ELR (cell line): Measurements from ENCODE around the gene MTA3.
A peak's percentile ranks its signal among the peaks of the same experiment; 100 is the strongest.
"Not testable (repeated sequence)": the region's sequence is repeated elsewhere in the genome, so short reads cannot be mapped to it uniquely, and the experiment has no call there.

Experiments used
- DNase-seq: peaks from one replicate; pipeline ENCODE4 v3.0.0-alpha.2; 2015; ENCODE audit warnings: low read depth

MTA3 gene

GRCh38 chr2:42613281-42614064 is 45.0 kb downstream of the MTA3 start:
- DNase-seq, result no peak

GRCh38 chr2:42614838-42615237 is 46.4 kb downstream of the MTA3 start:
- DNase-seq, result peak; percentile 11

- DNase-seq, result peak; percentile 30
Measured at GRCh38 chr2:42618116-42618515, 49.7 kb downstream of the MTA3 start.

- peak; percentile 84 for DNase-seq
Measured at GRCh38 chr2:42618972-42619371, 50.5 kb downstream of the MTA3 start.

GRCh38 chr2:42621626-42622025 is 53.2 kb downstream of the MTA3 start:
- not testable (repeated sequence) for DNase-seq

- DNase-seq, result no peak
Measured at GRCh38 chr2:42622943-42623676, 54.7 kb downstream of the MTA3 start.

GRCh38 chr2:42624047-42624446 is 55.6 kb downstream of the MTA3 start:
- no peak for DNase-seq

- DNase-seq, result not testable (repeated sequence)
Measured at GRCh38 chr2:42628024-42628423, 59.6 kb downstream of the MTA3 start.

GRCh38 chr2:42636934-42637333 is 68.5 kb downstream of the MTA3 start:
- no peak for DNase-seq

- no peak for DNase-seq
Measured at GRCh38 chr2:42638080-42638784, 69.8 kb downstream of the MTA3 start.

- DNase-seq, result no peak
Measured at GRCh38 chr2:42639340-42640077, 71.1 kb downstream of the MTA3 start.

- no peak for DNase-seq
Measured at GRCh38 chr2:42640261-42640660, 71.8 kb downstream of the MTA3 start.

GRCh38 chr2:42642371-42642770 is 73.9 kb downstream of the MTA3 start:
- peak; percentile 19 for DNase-seq

- no peak for DNase-seq
Measured at GRCh38 chr2:42645551-42645950, 77.1 kb downstream of the MTA3 start.

GRCh38 chr2:42648796-42649195 is 80.4 kb downstream of the MTA3 start:
- DNase-seq, result no peak

- peak; percentile 10 for DNase-seq
Measured at GRCh38 chr2:42651057-42651456, 82.6 kb downstream of the MTA3 start.

GRCh38 chr2:42652086-42652485 is 83.7 kb downstream of the MTA3 start:
- DNase-seq, result no peak

- no peak for DNase-seq
Measured at GRCh38 chr2:42653039-42653438, 84.6 kb downstream of the MTA3 start.

GRCh38 chr2:42653908-42654445 is 85.5 kb downstream of the MTA3 start:
- DNase-seq, result no peak

GRCh38 chr2:42658306-42658705 is 89.9 kb downstream of the MTA3 start:
- DNase-seq, result no peak

- no peak for DNase-seq
Measured at GRCh38 chr2:42659609-42660008, 91.2 kb downstream of the MTA3 start.
